ENCODE results near the gene OPCML. TPM values are rescaled to one million over a fixed set of nuclear protein-coding genes. Genes with fewer than 3 reads are reported as not detected.

The OPCML gene
- total RNA-seq, 4 donors from 2014 or later, result 0.33 TPM; not detected in 3

GRCh38 chr11:132742929-132743328, 789.4 kb downstream of the OPCML start:
- no peak for DNase-seq
- WGBS, 2 donors, result 82 to 86% methylated on average over 6 of the region's 6 CpGs
- intact Hi-C loops (cut with DNase I), result no loop called here

GRCh38 chr11:132734217-132734616, 798.1 kb downstream of the OPCML start:
- Histone ChIP-seq H3K4me3 (replicated peaks in 1 of 3) (no peak overlapping the region), H3K4me1 (no peaks in the 10 kb centered on the region), H3K36me3 (no peaks in the 10 kb centered on the region), H3K27me3 (no peaks in the 10 kb centered on the region), H3K27ac (no peak overlapping the region), H3K9me3 (no peaks in the 10 kb centered on the region)
- intact Hi-C loops (cut with DNase I), result no loop called here
- no peak for DNase-seq
- WGBS, 2 donors, result 74 to 82% methylated on average over 2 of the region's 2 CpGs
- TF ChIP-seq CTCF (IDR thresholded peaks at IDR 0.05) (no peak), POLR2A (IDR thresholded peaks at IDR 0.05) (no peak)

More at GRCh38 chr11:132742929-132743328, 789.4 kb downstream of the OPCML start:
- H3K4me3 ChIP-seq (replicated peaks in 1 of 3), result no peak overlapping the region
- H3K27me3 ChIP-seq, result no peaks in the 10 kb centered on the region
- H3K4me1 ChIP-seq, result no peaks in the 10 kb centered on the region
- no peaks in the 10 kb centered on the region for H3K36me3 ChIP-seq
- no peak overlapping the region for H3K27ac ChIP-seq
- no peak for TF ChIP-seq CTCF (IDR thresholded peaks at IDR 0.05)
- no peak for TF ChIP-seq POLR2A (IDR thresholded peaks at IDR 0.05)
- H3K9me3 ChIP-seq, result no peaks in the 10 kb centered on the region

GRCh38 chr11:132728026-132728425, 804.3 kb downstream of the OPCML start:
- H3K27me3 ChIP-seq, result no peaks in the 10 kb centered on the region
- no peaks in the 10 kb centered on the region for H3K4me1 ChIP-seq
- H3K9me3 ChIP-seq, result no peaks in the 10 kb centered on the region
- no peaks in the 10 kb centered on the region for H3K36me3 ChIP-seq
- no peak overlapping the region for H3K27ac ChIP-seq
- intact Hi-C loops (cut with DNase I), result no loop called here
- TF ChIP-seq CTCF (IDR thresholded peaks at IDR 0.05) (no peak), POLR2A (IDR thresholded peaks at IDR 0.05) (no peak)
- no peak overlapping the region for H3K4me3 ChIP-seq (replicated peaks in 1 of 3)
- WGBS, 2 donors, result 74 to 89% methylated on average over 7 to 14 of the region's 14 CpGs
- DNase-seq, result no peak

- H3K4me3 ChIP-seq (replicated peaks in 1 of 3), result no peak overlapping the region
- H3K27me3 ChIP-seq, result no peaks in the 10 kb centered on the region
- no peaks in the 10 kb centered on the region for H3K9me3 ChIP-seq
- no peaks in the 10 kb centered on the region for H3K36me3 ChIP-seq
- no peak for DNase-seq
- no peak for TF ChIP-seq POLR2A (IDR thresholded peaks at IDR 0.05)
- no peak for TF ChIP-seq CTCF (IDR thresholded peaks at IDR 0.05)
- no peaks in the 10 kb centered on the region for H3K4me1 ChIP-seq
- intact Hi-C loops (cut with DNase I), result no loop called here
- no peak overlapping the region for H3K27ac ChIP-seq
- 85 to 87% methylated on average over 5 of the region's 5 CpGs for WGBS, 2 donors
Observed at GRCh38 chr11:132721526-132721925, 810.8 kb downstream of the OPCML start.

- Histone ChIP-seq H3K4me3 (replicated peaks in 1 of 3) (no peak overlapping the region), H3K4me1 (no peaks in the 10 kb centered on the region), H3K27me3 (no peaks in the 10 kb centered on the region), H3K36me3 (no peaks in the 10 kb centered on the region), H3K9me3 (no peaks in the 10 kb centered on the region), H3K27ac (no peak overlapping the region)
- TF ChIP-seq CTCF (IDR thresholded peaks at IDR 0.05), result no peak
- TF ChIP-seq POLR2A (IDR thresholded peaks at IDR 0.05), result no peak
- intact Hi-C loops (cut with DNase I), result no loop called here
- no peak for DNase-seq
- WGBS, 2 donors, result 86 to 88% methylated on average over 4 of the region's 4 CpGs
Observed at GRCh38 chr11:132719684-132720083, 812.6 kb downstream of the OPCML start.
